Measurements from ENCODE around the gene STK10. TPM values are rescaled to one million over a fixed set of nuclear protein-coding genes. Genes with fewer than 3 reads are reported as not detected.
"Not testable (repeated sequence)": the region's sequence is repeated elsewhere in the genome, so short reads cannot be mapped to it uniquely, and the experiment has no call there.

STK10 gene
- total RNA-seq, 2 experiments from 2014 or later: 91.2 to 92.1 TPM

DNA sequence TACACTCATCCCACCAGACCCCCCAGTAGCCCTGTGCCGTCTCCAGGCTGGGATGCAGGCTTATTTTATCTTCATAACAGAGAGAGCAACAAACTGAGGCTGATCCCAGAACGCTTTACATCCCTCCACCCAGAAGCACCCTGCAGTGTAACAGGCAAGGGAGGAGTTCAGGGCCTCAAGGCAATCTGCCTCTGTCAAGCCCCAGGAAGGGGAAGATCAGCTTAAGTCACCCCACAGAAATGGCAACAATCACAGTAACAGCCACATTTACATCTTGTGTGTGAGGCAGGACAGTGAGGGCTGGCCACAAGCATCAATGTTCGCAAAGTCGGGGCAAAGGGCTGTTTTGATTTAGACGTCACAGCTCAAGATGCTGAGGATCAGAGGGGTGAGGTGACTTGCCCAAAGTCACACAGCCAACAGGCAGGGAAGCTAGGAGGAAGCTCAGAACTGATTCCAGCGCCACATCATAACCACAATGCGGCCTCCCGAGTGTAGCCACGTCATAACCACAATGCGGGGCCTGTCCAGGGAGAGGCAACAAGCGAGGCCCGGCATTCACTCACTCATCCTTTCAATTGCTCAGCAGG, 14.4 kb downstream of the STK10 start:
- ChIA-PET POLR2A (interaction anchor here (0.9 to 5.1 kb wide), 8 partner anchors 10 to 62 kb away, joined by 3 to 50 read pairs (median 6); partner anchors contain the start of gene STK10), CTCF (interaction anchor here (0.9 to 4.9 kb wide), 8 partner anchors 10 to 109 kb away, joined by 3 to 53 read pairs (median 6); partner anchors contain the start of gene STK10)

DNA sequence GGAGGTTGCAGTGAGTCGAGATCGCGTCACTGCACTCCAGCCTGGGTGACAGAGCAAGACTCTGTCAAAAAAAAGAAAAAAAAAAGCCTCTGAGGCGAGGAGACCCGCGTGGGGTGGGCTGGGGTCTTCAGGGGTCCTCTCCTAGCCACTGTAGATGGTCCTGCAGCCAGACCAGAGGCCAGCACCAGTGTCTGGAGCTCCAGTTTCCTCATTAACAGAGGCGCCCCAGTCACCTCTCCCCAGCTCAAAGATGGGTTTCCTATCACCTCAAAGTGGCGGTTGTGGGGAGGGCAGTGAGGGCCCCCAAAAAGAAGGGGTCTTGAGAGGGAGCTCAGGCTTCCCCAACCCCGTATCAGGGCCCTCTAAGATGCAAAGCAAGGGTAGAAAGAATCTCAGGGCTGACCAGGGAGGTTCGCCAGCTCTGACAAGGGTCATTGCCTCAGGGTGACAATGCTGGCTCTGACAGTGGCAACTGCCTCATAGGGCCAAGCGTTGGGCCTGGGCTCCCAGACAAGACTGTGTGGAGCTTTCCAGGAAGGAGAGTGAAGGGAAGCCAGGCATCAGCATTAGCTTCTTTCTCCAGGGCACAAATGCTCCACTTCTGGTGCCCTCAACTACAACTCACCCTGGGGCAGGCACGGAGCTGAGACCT, 15.0 kb downstream of the STK10 start:
- CTCF ChIA-PET: interaction anchor here (0.9 to 4.9 kb wide), 8 partner anchors 9 to 110 kb away, joined by 3 to 53 read pairs (median 6); partner anchors contain the start of gene STK10

DNA sequence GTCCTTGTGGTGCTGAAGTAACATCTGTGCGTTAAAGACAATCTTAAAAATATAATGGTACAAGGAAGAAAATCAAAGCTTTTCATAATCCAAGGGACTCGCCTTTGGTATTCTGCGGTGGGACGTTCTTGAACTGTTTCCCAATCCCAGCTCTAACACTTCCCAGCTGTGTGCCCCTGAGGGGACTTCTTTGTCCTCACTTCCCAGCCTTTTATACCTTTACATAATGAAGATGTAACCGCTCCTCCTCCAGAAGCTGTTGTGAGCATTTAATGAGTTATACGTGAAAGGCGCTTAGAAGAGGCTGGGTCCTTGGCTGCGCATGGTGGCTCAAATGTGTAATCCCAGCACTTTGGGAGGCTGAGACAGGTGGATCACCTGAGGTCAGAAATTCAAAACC, 16.9 kb downstream of the STK10 start:
- CTCF ChIA-PET: no interaction called here
- POLR2A ChIA-PET: no interaction called here

More for the DNA sequence above, 15.0 kb downstream of the STK10 start:
- POLR2A ChIA-PET: interaction anchor here (0.9 to 5.1 kb wide), 7 partner anchors 11 to 62 kb away, joined by 3 to 50 read pairs (median 5); partner anchors contain the start of gene STK10

DNA sequence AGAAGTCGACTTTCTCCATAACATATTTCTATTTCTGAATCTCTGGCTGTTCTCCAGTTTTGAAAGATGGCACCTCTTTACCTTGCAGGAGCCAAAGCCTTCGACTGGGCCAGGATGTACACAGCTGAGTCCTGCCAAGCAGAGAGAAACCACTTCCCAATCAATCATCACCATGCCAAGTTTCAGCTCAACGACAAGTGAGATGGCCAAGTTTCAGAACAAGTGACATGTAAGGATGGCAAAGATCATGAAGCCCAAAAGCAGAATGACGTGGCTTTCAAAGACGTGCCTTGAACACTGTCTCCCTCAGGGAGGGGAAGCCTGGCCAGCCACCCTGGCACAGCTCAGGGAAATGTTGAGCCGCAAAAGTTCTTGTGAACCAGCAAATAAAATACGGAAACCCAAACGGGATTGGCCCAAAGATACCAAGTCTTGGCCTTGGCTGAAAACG, 17.7 kb downstream of the STK10 start:
- POLR2A ChIA-PET: no interaction called here

DNA sequence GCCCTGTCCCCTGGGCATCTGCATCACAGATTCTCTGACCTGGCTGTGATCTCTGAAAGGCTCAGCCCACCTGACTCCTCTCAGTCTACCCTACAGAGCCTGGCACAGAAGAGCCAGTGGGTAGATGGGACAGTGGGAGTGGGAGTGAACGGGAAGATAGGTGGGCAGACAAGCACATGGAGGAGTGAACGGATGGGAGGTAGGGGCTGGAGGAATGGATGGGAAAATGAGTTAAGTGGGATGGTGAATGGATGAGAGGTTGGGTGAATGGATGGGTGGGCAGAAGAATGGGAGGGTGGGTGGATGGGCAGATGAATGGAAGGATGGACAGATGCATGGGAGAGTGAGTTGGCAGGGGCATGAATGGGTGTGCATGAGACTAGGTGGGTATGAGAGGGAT, 18.8 kb downstream of the STK10 start:
- ChIA-PET CTCF (no interaction called here), POLR2A (no interaction called here)

More for the DNA sequence above, 17.7 kb downstream of the STK10 start:
- CTCF ChIA-PET: interaction anchor here (0.7 to 0.8 kb wide), 2 partner anchors 16 to 121 kb away, joined by 3 read pairs; no protein-coding TSS in a partner anchor

DNA sequence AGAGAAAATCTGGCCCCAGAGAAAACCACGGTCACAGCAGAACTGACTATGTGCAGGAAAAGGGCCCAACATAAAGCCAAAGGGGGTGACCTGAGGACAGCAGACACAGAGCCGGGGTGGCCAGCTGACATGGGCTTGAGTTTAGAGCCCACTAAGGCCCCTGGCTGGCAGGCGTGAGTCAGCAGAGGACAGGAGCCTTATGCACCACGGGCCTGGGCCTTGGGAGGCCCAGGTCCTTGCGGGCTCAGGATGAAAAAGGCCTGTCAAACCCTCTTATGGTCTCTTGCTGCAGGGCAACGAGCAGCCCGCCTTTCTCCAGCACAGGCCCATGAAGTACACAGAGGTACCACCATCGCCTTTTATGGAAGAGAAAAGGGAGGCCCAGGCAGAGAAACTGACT, 19.7 kb downstream of the STK10 start:
- ChIA-PET POLR2A (no interaction called here), CTCF (no interaction called here)

DNA sequence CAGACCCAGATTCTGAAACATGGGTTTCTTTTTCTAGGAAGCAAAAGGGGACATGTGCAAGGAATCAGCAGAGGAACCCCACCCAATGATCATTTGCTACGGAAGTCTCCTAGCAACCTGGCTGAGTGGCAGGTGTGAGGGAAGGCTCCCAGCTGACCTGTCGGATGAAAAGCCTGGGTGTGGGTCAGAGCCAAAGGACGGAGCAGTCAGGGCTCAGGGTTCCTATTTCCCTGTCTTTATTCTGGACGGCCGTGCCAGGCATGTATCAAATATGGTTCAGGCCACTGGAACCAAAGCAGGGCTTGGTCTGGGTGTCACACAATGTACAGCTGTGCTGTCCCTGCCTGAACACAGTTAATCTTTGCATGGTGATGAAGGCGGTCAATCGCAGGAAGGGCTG, 20.1 kb downstream of the STK10 start:
- ChIA-PET POLR2A (no interaction called here), CTCF (no interaction called here)

DNA sequence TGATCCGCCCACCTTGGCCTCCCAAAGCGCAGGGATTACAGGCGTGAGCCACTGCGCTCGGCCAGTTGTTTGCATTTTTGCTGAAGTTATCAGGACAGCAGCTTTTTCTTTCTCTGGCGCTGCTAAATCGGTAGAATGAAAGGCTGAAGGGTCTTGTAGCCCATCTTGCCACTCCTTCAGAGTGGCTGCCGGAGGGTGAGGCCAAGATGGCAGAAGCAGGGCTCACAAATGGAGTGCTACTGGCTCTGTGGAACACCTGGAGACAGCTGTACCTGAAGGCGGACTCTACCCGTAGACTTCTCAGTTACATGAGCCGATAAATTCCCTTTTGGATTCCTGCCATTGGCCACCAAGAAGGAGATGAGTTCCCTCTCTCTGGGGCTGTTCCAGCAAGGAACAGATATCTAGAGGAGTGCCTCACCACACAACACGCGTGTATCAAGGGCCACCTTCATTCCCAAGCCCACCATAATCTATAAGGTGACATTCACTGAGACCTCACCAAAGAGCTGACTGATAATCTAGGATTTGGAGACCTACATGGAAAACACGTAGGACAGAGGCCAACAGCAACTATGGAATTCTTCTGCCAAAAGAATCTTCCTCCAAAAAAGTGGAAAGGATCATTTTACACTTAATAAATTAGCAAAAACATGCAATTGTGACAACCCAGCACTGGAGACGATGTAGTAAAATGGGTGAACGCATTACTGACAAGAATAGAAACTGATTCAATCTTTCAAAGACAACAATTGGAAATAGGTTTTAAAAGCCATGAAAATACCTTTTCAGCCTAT, 21.8 kb downstream of the STK10 start:
- CTCF ChIA-PET: interaction anchor here (1.8 kb wide), 1 partner anchor 13 kb away, joined by 3 read pairs; no protein-coding TSS in a partner anchor

DNA sequence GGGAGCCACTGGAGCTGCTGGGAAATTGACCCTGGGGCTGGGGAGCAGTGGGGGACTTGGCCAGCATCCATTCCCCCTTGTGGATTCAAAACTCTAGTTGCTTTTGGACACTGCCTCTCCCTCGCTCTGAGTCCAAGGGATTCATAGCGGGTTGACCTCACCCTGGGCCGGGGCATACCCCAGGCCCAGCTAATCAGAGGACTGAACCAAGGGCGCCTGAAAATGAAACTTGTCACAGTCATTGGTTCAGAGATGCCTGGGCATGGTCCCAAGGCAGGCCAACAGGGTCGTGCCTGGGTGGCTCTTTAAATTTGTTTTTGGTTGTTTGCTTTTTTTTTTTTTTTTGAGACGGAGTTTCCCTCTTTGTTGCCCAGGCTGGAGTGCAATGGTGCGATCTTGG, 22.6 kb downstream of the STK10 start:
- POLR2A ChIA-PET: interaction anchor here (0.6 kb wide), 1 partner anchor 747 kb away, joined by 3 read pairs; no protein-coding TSS in a partner anchor
- CTCF ChIA-PET: interaction anchor here (1.8 kb wide), 1 partner anchor 13 kb away, joined by 3 read pairs; no protein-coding TSS in a partner anchor

More for the DNA sequence above, 21.8 kb downstream of the STK10 start:
- POLR2A ChIA-PET: no interaction called here

DNA sequence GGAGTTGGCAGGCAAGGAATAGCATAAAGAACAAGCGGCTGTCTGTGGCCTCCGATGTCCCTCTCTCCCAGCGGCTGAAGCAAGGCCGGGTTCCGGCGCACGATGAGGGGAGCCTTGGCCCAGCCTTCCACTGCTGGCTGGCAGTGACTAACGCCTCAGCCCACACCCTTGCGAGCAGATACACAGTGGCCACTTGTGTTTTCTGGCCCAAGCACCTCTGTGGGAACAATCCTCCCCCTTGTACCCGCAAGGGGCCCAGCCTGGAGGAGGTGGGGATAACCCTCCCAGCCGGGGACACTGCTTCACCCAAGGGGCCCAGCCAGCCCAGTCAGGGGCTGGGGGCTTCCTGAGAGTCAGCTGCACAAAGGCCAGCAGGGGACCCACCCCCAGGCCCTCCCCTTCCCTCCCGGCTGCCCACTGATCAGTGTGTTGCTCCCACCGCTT, 23.2 kb downstream of the STK10 start:
- CTCF ChIA-PET: interaction anchor here (2.2 kb wide), 1 partner anchor 9 kb away, joined by 6 read pairs; no protein-coding TSS in a partner anchor
- POLR2A ChIA-PET: no interaction called here

DNA sequence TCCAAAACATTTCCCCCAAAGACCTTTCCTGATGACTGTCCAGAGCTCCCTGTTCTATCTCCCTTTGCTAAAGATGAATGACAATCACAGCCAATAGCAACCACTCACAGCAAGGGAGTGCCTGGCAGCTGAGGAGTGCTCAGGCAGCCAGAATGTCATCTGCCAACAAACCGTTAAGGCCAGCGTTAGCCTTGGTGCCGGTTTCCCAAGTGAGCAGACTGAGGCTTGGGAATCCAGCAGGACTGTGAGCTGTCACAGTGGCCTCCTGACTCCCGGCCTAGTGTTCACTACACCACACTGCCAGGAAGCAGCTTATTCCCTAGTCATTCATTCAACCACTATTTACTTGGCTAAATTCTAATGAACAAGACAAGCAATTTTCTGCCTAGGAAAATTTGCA, 24.7 kb downstream of the STK10 start:
- ChIA-PET POLR2A (no interaction called here), CTCF (interaction anchor here (1.5 to 2.2 kb wide), 2 partner anchors 10 to 57 kb away, joined by 5 to 6 read pairs; no protein-coding TSS in a partner anchor)

DNA sequence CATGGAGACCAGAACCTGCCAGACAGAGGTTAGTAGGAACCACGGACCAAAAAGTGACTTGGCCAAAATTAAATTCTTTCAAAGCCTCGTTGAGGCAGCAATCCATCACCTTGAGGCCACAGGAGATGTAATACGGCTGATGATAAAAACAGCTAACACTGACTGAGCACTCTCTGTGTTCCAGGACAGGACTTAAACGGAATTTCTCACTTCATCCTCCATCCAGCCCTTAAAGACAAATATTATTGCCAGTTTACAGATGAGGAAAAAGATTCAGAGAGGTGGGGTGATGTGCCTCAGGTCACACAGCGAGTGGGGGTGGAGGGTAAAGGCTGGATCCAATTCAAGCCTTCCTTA, 25.1 kb downstream of the STK10 start:
- CTCF ChIA-PET: interaction anchor here (1.5 to 2.2 kb wide), 2 partner anchors 11 to 57 kb away, joined by 5 to 6 read pairs; no protein-coding TSS in a partner anchor
- POLR2A ChIA-PET: no interaction called here

DNA sequence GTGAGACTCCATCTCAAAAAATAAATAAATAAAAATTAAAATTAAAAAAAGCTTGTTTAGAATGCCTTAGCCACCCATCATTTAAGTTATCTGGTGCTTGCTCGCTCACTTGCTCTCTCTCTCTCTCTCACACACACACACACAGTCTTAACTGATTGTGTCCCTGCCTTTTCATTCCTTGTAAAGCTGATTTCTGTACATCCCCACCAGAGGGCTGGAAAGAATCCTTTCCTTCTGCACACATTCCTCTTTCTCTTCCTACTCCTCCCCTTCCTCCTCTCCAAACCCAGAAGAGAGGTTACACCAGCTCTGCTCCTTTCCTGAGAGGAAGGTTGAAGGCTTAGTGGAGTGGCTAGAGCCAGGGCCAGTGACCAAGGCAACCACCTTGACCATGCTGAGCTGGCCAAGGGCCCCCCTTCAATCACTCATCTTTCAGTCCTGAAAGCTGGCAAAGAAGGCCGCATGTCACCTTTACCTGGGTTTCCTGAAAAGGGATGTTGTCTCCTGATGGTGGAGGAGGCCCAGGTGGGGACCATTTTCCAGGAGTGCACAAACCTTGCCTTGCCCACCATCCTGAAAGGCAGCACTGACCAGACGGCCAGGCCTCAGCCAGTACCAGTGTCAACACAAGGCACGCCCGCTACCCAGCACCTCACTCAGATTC, 25.6 kb downstream of the STK10 start:
- ChIA-PET CTCF (interaction anchor here (1.1 to 2.2 kb wide), 3 partner anchors 11 to 56 kb away, joined by 3 to 6 read pairs (median 5); no protein-coding TSS in a partner anchor), POLR2A (no interaction called here)

DNA sequence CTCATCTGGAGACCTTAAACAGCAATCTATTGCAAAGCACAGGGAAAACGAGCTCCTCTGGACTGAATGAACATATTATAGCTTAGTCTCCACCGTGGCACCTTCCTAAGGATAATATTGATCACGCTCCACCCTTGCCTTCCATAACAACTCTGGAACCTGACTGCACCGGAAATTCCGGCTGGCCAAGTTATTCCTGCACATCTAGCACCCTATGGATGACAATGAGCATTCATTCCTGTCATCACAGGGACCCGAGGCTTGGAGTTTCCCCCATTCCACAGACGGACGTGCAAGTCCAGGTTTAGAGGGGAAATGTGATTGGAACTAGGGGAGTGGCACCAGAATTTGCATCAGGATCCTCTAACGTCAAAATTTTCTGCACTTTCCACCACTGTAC, 27.5 kb downstream of the STK10 start:
- ChIA-PET POLR2A (interaction anchor here (0.7 kb wide), 1 partner anchor 37 kb away, joined by 3 read pairs; no protein-coding TSS in a partner anchor), CTCF (no interaction called here)

DNA sequence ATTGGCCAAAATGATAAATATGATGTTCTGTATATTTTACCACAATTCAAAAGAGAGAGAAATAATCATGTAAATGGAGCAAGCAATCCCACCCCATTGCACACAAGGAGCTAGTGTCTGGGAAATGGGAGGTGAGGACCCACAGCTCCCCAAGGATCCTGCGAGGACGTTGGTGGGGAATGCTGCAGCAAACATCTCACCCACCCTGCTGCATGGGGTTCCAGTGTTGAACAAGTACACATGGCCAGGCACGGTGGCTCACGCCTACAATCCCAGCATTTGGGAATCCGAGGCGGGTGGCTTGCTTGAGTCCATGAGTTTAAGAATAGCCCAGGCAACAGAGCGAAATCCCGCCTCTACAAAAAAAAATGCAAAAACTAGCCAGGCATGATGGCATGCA, 29.0 kb downstream of the STK10 start:
- POLR2A ChIA-PET: no interaction called here

DNA sequence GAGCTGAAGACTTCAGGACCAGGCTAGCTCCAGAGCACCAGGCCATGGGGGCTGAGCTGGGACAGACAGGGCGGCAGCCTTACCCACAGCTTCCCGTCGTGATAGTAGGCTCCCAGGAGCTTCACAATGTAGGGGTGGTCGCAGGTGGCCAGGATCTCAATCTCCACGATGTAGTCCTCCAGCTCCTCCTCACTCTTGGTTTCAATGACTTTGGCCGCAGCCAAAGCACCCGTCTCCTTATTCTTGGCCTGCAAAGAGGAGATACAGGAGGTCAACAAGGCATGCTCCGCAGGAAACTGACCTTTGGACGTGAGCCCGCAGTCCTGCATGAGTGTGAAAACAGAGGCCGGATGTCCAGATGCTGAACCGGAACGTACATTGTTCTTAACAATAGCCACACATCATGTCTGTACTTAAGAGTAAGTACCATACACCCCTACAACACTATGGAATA, 31.5 kb downstream of the STK10 start:
- POLR2A ChIA-PET: no interaction called here
- CTCF ChIA-PET: interaction anchor here (1.1 kb wide), 1 partner anchor 9 kb away, joined by 3 read pairs; no protein-coding TSS in a partner anchor

More for the DNA sequence above, 29.0 kb downstream of the STK10 start:
- CTCF ChIA-PET: interaction anchor here (0.9 kb wide), 1 partner anchor 44 kb away, joined by 3 read pairs; no protein-coding TSS in a partner anchor

DNA sequence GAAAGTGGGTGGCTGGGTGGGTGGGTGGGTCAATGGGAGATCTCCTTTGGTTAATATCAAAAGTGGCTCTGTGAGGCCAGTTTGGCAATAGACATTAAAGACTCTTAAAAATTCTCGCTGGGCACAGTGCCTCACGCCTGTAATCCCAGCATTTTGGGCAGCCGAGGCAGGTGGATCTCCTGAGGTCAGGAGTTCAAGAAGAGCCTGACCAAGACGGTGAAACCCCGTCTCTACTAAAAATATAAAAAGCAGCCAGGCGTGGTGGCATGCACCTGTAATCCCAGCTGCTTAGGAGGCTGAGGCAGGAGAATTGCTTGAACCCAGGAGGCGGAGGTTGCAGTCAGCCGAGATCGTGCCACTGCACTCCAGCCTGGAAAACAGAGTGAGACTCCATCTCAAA, 32.9 kb downstream of the STK10 start:
- CTCF ChIA-PET, POLR2A ChIA-PET: not testable (repeated sequence)

DNA sequence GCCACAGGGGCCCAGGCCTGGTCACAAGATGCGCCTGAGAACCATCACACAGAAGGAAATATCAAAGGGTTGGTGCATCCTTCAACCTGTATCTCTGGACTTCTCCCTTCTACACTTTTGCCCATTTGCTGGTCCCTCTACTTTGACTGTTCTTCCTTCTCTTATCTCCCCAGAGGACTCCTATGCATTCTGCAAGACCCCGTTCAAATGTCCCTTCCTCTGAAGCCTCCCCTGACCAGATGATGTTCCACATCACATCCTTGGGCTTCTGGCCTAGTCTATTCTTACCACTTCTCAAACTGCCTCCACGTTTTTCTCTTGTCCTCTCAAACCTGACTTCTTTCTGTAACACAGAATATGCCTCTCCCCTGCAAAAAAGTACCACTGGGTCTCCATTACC, 34.3 kb downstream of the STK10 start:
- POLR2A ChIA-PET: no interaction called here
- CTCF ChIA-PET: no interaction called here

DNA sequence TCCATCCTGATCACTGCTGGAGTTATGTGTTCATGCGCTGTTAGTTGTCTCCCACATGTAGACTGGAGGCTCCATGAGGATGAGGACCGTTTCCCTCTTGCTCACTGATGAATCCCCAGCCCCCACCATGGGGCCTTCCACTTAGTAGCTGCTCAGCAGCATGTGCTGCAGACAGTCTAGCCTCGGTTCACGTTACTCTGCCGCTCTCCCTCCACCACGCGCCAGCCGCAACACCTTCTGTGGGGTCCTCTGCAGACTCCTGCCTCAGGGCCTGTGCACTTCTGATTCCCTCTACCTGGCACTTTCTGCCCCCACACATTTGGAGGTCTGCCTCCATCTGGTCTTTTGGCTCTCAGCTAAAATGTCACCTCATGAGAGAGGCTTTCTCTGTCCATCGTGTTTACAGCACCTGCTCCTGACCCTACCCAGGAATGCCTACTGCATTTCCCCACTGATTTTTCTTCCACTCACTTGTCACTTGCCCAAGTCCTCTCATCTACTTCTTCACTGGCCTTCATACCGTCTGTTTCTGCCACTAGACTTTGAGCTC, 36.3 kb downstream of the STK10 start:
- POLR2A ChIA-PET: interaction anchor here (0.8 to 1.6 kb wide), 2 partner anchors 22 to 23 kb away, joined by 4 to 8 read pairs; no protein-coding TSS in a partner anchor
- CTCF ChIA-PET: interaction anchor here (0.6 kb wide), 1 partner anchor 546 kb away, joined by 3 read pairs; no protein-coding TSS in a partner anchor

Data from activated CD8-positive, alpha-beta memory T cell treated with anti-CD3 and anti-CD28 coated beads for 36 hours (primary cell).